CD4-positive, alpha-beta T cell treated with Interleukin-15 for 1 hour (primary cell): ENCODE measurements around the gene PSMD8.
"Not testable (repeated sequence)": the region's sequence is repeated elsewhere in the genome, so short reads cannot be mapped to it uniquely, and the experiment has no call there.

Experiments
- DNase-seq: peaks from one replicate; pipeline ENCODE4 v3.0.0-alpha.2; 2020

Gene PSMD8

GRCh38 chr19:38362076-38362945 lies 12.1 kb upstream of the PSMD8 start:
- DNase-seq = peak; percentile 71

- DNase-seq = not testable (repeated sequence)
Observed at GRCh38 chr19:38362946-38363688, 11.3 kb upstream of the PSMD8 start.

GRCh38 chr19:38367041-38367440 lies 7.3 kb upstream of the PSMD8 start:
- DNase-seq = no peak

GRCh38 chr19:38369584-38369983 lies 4.8 kb upstream of the PSMD8 start:
- no peak for DNase-seq

DNA sequence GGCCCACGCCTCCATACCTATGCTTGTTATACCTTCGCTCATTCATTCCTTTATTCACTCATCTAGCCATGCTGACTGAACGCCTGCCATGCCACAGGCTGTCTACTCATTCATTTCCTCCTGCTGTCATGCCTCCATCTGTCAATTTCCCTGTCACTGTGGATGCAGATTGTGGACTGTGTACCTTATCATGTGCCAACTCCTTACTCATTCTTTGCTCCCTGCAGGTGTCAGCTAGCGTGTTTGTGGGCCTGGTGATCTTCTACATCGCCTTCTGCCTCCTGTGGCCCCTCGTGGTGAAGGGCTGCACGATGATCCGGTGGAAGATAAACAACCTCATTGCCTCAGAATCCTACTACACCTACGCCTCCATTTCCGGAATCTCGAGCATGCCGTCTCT lies 4.1 kb upstream of the PSMD8 start:
- no peak for DNase-seq

DNA sequence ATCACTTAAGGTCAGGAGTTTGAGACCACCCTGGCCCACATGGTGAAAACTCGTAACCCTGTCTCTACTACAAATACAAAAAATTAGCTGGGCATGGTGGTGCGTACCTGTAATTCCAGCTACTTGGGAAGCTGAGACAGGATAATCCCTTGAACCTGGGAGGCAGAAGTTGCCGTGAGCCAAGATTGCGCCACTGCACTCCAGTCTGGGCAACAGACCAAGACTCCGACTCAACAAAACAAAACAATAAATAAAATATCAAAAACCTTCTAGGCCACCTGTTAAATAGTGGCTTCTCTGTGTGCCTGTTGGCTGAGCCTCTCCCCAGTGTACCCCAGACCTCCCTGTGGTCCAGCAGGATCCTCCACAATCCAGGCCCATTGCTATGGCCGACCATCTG lies 3.3 kb upstream of the PSMD8 start:
- DNase-seq = no peak

GRCh38 chr19:38373907-38374331 lies 452 bp upstream of the PSMD8 start:
- no peak for DNase-seq

DNA sequence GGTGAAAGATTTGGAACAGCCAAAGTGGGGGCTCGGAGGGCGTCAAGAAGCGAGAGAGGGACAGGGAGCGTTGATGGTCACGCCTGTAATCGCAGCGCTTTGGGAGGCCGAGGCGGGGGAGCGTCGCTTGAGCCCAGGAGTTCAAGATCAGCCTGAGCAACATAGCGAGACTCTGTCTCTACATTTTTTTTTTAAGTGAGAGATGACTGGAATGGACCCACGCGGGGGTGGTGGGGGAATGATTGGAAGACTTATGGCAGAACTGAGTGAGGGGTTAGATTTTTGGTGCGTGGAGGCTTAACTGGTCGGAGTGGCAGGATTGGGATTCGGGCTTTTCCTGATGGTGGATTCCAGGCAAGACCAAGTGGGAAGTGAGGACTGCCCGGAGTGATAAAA lies 725 bp downstream of the PSMD8 start:
- DNase-seq = no peak

GRCh38 chr19:38375748-38376147 lies 1.4 kb downstream of the PSMD8 start:
- DNase-seq = no peak

GRCh38 chr19:38376576-38376975 lies 2.2 kb downstream of the PSMD8 start:
- no peak for DNase-seq

- no peak for DNase-seq
Observed at GRCh38 chr19:38377052-38377451, 2.7 kb downstream of the PSMD8 start.

DNA sequence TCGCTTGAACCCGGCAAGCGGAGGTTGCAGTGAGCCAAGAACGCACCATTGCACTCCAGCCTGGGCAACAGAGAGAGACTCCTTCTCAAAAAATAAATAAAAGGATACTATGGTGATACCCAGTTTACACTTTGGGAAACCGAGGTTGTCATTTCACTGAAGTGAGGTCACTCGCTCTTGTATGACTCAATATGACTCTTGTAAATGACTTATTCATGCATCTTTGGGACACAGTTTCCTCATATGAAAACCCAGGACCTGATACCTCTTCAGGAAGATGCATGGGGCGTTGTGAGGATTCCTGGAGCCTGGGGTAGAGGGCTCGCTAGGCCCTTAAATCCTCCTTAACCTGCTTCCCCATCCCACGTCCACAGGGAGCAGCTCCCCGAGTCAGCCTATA lies 4.5 kb downstream of the PSMD8 start:
- DNase-seq = no peak

GRCh38 chr19:38381138-38381537 lies 6.8 kb downstream of the PSMD8 start:
- no peak for DNase-seq

DNA sequence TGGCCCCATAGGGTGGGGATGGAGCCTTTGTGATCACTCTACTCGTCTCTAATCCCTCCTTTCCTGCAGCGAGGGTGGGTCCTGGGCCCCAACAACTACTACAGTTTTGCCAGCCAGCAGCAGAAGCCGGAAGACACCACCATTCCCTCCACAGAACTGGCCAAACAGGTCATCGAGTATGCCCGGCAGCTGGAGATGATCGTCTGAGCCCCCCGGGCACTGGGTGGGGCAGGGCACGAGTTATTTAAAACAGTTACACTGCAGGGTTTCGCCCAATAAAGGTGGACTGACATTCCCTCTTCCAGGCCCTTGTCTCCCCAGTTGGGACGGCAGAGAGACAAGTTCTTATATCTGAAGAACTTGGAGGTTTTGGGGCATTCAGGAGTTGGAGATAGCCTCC lies 8.8 kb downstream of the PSMD8 start:
- no peak for DNase-seq

GRCh38 chr19:38383743-38384142 lies 9.4 kb downstream of the PSMD8 start:
- DNase-seq = no peak

DNA sequence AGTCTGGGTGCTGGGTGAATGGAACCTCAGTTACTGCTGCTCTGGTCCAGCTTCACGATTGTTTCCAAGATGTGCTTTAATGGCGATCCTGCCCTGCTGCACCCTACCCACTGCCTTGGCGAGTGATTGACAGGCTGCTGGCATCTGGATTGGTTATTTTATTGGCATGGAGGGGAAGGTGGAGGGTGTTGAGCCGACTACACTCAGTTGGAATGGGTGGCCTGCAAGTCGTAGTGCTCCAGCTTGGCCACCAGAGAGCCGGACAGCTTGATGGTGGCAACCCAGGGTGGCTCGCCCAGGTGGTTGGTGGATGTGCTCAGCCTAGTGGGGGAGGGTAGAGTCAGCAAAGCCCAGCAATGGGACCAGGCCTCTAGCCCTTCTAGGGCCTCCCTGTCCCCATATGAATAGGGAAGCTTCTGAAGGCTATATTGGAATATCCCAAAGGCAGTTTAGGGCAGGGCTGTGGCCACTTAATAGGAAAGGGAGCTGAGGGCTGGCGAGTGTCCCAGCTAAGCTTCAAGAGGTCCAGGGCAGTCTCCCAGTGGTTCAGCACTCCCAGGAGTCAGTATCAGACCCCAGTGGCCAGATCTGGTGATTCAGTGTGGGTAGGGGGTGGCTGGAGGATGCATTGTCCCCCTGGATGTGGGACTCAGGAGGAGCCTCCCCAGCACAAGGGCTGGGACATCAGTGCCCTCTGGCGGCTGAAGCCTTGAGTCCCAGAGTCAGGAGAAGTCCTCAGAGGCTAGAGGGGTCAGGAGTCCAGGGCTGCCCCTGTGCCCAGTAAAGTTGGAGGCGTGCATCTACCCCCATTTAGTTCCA lies 10.0 kb downstream of the PSMD8 start:
- no peak for DNase-seq

DNA sequence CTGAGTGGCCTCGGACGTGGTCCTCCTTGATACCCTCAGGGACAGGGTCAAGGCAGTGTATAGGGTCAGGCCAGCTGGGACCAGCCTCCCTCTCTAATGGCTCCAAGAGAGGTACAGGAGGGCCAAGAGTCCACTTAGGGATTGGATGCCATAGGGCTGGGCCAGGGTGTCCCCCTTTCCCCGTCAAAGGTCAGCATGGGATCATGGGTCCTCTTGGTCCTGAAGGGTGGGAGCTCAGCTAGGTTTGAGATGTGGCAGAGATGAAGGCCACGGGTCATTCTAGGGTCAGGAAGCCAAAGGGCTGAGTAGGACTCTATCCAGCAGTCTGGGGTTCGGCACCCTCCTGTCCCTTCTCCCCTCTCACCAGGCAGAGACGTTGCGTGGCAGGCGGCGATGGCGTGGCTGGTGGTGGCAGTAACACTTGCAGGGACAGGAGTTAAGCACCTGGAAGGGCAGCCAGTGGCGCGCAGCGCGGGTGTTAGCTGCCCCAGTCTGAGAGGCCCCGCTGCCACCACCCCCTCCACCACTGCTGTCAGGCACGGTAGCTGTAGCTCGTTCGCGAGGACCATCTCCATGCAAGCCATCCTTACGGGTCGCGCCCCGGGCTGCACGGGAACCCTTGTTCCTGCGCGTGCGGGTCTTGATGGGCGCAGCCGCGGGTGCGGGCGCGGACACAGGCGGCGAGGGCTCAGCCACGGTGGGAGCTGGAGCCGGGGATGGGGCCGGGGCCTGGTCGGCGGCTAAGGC lies 10.9 kb downstream of the PSMD8 start:
- no peak for DNase-seq

- no peak for DNase-seq
Observed at GRCh38 chr19:38385804-38386257, 11.5 kb downstream of the PSMD8 start.

DNA sequence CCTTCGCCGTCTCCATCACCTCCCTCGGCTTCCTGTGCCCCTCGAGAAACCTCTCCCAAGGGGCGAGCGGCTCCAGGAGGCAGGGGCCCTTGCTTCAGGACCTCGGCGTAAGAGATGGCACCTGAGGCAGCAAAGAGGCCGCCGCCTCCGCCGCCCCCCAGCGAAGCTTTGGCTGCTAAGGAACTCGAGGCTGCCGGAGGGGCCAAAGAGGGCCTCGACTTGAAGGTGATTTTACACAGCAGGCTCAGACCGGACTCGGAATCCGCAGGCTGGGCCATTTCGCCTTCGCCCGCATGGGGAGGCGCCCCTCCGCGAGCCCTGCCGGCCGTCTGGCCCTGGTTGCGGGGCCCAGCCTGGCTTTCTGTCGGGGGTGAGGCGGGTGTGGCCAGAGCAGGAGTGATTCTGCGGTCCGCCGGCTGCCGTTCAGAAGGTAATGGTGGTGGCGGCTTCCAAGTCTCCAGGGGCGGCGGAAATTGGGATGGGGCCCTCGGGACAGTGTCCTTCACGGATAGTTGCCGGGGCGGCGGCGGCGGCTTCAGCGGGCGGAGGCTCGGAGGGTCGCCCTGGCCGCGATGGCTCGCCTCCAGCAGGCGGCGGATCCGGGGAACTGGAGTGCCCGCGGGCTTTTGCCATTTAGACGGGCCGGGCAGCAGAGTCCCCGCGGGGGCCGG lies 12.1 kb downstream of the PSMD8 start:
- no peak for DNase-seq

DNA sequence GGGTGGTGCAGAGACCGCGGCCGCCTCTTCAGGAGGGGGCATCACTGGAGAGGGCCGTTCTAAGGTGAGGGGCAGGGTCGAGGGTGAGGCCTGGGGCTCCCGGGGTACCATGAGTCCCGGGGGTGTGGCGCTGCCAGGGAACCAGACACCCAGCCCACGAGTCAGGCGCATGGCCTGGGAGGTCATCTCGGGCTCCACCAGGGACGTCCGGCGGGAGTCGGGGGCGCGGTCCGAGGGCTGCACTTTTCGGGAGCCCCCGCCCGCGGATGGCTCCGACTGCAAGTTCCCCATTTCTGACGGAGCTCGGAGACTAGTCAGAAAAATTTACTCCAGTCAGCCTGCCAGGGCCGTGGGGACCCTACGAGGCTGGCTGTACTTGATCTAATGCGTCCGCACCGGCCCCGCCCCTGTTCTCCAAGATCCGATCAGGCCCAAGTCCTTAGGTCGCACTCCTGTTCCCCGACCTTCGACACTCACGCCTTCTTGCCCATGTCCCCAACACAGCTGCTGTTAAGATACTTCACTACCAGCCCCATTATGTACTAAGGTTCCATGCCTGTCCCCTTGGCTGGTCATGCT lies 12.7 kb downstream of the PSMD8 start:
- DNase-seq = peak; percentile 32

- DNase-seq = peak; percentile 81
Observed at GRCh38 chr19:38387550-38388348, 13.4 kb downstream of the PSMD8 start, which contains the start of gene GGN. TSS of gene GGN (minus strand) at chr19:38388034. CDS start at chr19:38387261, 773 bp downstream.
